MV-4-11 (cell line): ENCODE results near the gene CORO7.

ENCODE experiments used
- DNase-seq: peaks from one replicate; lab custom pipeline; 2025; lab: John Stamatoyannopoulos, UW

The CORO7 gene

DNA sequence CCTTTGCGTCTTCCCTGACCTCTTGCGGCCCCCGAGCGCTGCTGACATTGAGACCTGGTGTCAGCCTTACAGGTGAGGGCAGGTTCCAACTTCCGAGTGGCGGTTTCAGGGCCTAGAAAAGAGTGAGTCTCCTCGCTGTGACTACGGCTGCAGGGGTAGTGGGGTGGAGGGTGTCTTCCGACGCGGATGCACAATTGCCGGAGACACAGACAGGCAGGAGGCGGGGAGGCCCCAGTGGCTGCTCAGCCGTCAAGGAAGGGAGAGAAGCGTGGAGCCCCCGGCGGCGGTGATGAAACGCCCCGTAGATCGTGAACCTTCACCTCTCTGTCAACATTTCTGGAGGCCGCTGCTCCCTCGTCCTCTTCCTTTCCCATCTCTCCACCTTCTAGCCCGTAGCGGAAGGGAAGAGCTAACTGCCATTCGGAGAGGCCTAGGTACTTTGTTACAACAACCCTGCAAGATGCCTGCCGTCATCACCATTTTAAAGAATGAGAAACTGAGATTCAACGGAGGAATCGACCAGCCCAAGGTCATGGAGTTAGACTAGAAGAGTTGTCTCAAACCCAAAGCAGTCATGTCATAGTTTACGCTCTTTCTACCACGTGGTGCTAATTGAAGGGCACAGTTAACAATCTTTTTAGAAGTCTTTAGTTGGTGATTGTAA lies 9.8 kb upstream of the CORO7 start:
- DNase-seq: no peak

DNA sequence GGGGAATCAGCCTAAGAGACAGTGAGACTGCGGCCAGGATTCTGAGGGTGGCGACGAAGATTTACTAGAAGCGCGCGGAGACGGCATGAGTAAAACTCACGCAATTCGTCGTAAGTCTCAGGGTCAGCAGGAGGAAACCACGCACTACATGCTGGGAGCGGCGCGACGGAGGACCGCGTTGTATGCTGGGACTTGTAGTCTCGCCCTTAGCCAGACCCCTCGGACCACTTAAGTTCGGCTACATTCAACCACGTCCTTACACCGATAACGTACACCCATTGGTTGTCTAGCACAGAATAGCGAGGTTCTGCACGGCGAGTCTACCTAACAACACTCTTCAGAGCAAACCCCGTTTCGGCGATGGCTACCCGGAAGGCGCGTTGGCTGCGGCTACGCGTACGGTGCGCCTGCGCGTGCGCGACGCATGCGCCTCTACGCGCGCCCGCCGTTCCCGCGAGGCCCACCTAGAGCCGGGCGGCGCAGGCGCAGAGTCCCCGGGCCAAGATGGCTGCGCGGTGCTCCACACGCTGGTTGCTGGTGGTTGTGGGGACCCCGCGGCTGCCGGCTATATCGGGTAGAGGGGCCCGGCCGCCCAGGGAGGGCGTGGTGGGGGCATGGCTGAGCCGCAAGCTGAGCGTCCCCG lies 9.1 kb upstream of the CORO7 start, which contains the start of gene DNAJA3:
TSS of gene DNAJA3 (plus strand) at position 491 of the 643 bp plus-strand sequence. CDS start at position 505, 14 bp downstream.
- DNase-seq: peak; percentile 95

DNA sequence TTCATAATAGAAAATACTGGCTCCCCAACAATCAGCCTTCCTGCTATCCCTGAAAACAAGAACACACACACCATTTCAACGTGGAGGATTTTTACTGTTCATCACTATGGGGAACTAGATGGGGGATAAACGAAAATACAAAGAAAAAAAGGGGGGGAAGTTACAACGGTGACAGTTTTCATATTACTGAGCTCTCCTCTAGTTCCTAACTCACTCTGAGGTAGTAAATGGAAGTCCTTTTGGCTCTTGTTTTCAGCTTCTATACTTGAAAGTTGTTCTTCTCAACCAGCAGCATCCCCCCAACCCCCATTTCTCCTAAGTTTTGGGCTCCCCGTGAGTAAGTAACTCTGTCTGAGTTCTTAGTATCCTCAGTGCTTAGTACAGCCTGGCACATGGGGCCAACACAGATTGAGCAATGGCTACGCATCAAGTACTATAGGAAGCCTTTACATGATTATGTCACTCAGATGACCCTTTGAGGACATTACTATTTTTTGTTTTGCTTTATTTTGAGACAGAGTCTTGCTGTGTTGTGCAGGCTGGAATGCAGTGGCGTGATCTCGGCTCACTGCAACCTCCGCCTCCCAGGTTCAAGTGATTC lies 4.2 kb upstream of the CORO7 start:
- DNase-seq: peak; percentile 82

DNA sequence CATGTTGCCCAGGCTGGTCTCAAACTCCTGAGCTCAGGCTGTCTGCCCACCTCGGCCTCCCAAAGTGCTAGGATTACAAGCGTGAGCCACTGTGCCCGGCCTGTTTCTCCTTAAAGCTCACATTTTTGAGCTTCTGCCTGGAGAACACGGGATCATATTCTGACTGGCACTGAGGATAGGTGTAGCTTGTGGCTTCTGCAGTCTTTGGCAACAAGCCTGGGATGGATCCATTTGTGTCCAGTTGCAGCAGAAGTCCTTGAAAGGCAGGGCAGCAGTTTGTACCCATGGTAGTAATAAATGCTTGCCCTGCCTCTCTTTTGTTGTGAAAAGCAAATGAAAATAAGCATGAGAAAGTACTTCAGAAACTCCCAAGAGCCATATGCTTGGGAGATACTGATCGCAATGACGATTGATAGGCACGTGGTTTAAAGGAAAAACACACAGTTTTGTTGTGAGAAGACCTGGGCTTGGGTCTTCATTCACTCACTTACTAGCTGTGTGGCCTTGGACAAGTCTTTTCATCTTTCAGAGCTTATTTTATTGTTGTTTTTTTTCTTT lies 3.1 kb upstream of the CORO7 start:
- DNase-seq: no peak

DNA sequence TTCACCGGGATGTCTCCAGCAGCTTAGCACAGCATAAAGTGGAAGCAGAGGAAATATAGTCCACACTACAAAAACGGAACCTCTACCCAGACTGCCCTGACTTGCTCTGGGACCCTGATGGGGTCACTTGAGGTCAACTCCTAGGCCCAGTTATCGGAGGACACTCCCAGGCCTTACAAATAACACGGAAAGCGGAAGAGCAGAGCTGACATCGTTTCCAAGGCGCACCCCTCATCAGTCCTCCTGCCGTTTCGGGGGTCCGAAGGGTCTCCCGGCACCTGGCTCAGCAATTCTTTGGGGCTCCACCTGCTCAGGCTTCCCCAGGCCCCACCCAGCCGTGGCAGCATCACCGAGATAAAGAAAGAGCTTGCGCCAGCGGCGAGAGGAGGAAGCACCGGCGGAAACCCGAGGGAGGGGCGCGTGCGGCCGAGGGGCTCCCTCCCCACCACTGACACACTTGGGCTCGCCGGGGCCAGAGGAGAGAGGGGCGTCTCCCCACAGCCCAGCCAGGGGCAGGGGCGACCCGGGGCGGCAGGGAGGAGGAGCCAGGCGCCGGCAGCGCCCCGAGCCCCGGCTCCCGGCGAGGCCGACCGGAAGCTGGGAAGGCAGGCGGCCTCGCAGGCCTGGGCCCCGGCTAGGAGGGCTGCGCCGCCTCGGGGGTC lies 727 bp downstream of the CORO7 start:
- DNase-seq: peak; percentile 91

DNA sequence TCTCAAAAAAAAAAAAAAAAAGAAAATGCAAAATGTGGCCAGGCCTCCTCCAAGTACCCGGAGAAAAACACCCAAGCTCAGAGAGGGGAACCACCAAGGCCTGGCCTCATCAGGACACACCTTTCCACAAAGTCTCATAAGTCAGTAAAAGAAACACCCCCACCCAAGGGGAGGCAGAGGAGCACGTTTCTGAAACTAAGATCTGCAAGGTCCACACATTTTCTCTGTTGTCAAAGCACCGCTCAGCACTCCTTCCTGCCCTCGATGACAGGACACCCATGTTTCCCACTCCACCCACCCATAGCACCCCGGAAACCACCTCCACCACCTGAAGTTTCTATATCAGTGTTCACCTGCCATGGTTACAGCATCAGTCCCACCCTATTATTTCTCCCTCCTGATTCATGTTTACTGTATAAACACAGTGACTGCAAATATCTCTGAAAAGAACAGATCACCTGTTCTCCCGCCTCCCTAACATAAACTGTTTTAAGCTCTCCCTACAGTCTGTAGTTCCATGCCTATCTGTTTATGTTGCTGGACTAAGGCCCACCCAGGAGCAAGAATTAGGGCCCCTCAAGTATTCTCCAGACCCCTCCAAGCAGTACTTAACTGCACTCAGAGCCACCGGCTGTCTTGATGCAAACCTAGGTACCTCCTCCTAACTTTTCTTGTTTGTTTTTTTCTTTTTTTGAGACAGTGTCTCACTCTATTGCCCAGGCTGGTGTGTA lies 2.0 kb downstream of the CORO7 start:
- DNase-seq: no peak

DNA sequence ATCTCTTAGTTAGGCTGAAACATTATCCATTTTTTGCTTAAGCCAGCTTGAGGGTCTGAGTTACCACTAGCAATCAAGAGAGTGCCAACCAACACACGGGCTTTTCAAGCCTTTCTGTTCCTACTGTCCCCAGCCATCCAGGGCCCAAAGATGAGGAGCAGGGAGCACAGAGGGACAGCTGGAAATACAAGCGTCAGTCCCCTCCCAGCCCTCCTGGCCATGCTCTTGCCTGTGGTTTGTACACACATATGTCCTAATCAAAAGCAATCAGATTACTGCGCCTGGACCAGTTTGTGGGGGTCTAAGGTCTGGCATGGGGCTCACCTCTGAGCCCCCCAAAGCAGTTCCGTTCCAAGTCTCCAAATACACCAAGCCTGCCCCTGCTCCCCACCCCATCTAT lies 3.5 kb downstream of the CORO7 start:
- DNase-seq: no peak

DNA sequence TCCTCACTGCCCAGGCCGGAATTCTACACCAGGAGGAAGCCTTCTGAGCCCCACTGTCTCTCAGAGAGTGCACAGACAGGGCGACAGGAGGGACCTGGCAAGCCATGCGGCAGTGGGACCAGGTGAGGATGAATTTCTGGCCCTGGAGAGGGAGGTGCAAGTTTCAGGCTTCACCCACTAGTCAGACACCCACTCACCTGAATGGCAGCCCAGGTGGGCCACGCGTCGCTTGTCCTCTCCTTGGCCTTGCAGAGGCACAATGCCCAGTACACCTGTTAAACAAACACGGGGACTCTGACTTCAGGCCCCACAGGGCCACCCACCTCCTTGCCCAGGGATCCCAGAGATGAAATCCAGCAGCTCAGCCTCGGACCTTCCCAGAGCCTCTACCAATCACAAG lies 4.2 kb downstream of the CORO7 start:
- DNase-seq: no peak

DNA sequence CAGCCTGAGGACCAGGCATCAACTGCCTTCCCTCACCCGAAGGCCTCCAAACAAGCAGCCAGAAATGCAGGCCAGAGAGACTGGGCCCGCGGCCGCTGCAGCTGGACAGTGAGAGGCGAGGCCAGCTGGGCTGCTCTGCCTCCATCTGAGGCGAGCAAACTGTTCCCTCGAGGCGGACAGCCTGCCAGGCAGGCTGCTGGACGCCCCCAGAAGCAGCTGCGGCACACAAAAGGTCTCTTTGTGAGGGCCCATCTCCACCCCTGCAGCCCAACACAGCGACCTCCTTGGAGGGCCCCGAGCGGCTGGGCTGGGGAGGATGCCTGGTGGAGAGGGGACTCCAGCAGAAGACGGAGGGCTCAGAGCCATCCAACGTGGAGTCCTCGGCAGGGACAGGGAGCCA lies 4.7 kb downstream of the CORO7 start:
- no peak for DNase-seq

DNA sequence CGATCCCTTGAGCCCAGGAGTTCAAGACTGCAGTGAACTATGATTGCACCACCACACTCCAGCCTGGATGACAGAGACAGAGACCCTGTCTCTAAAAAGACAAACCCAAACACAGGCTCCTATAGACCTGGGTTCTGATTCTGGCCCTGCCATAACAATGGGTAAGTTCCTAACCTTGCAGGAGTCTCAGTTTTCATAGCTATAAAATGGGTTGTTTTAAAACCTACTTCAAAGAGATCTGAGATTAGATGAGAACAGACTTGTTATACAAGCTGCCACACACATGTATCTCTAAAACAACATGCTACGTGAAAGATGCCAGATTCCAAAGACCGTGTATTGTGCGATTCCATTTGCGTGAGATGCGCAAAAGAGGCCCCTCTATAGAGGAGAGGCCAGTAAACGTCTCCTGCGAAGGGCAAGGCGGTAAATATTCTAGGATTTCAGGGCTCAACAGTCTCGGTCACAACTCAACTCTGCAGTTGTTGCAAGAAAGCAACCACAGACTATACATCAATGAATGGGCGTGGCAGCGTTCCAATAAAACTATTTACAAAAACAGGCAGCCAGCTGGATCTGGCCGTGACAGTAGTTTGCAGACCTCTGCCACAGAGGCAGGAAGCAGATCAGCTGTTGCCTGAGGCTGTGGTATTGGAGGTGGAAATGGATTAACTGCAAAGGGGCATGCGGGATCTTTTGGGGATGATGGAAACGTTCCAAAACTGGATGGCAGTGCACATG lies 5.9 kb downstream of the CORO7 start:
- DNase-seq: no peak

DNA sequence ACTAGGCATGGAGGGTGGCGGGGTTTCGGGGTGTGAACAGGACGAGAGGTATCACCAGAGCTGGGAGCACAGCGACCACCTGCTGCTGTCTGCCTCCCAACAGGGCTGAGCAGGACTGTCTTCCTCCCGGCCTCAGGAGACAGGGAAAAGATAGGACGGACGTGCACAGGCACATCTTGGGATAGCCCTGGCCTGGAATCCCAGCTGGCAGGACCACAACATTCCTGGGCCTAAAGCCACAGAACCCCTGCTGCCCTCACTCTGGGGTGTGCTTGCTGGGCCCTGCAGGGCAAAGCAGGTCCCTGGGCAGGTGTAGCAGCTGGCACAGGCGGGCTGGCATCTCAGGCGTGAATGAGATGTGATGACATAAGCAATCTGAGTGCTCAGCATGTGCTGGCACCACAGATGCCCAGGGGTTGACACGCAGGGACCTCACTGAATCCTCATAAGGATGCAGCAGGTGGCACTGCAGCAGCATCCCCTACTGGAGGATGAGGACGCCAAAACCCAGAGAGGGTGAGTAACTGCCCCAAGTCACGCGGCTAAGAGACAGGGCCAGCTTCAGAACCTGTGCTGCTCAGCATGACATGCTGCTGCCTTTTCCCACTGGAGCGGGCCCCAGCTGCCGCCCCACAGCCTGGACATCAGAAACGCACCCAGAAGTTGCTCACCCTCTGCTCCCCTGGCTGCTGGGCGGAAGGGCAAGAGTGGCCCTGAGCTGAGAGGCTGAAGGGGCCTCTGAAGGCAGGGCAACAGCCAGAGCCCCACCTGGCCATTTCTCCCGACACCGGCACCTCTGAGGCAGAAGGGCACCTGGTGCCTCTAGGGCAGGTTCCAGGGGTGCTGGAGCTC lies 7.1 kb downstream of the CORO7 start:
- no peak for DNase-seq

DNA sequence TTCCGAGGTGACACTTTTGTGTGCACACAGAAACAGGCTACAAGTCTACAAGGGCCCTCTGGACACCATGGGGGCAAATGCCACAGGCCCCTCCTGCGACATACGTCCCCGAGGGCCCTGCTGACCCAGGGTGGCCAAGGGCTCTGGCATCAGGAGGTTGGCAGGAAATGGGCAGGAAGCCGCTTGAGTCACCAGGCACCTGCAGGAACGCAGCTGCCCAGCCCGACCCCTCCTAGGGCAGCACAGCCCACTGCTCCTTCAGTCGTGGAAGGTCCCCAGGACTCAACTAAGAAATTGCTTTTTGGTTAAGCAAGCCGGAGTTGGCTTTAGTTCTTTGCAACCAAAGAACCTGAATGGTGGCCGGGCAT lies 8.1 kb downstream of the CORO7 start:
- DNase-seq: no peak

DNA sequence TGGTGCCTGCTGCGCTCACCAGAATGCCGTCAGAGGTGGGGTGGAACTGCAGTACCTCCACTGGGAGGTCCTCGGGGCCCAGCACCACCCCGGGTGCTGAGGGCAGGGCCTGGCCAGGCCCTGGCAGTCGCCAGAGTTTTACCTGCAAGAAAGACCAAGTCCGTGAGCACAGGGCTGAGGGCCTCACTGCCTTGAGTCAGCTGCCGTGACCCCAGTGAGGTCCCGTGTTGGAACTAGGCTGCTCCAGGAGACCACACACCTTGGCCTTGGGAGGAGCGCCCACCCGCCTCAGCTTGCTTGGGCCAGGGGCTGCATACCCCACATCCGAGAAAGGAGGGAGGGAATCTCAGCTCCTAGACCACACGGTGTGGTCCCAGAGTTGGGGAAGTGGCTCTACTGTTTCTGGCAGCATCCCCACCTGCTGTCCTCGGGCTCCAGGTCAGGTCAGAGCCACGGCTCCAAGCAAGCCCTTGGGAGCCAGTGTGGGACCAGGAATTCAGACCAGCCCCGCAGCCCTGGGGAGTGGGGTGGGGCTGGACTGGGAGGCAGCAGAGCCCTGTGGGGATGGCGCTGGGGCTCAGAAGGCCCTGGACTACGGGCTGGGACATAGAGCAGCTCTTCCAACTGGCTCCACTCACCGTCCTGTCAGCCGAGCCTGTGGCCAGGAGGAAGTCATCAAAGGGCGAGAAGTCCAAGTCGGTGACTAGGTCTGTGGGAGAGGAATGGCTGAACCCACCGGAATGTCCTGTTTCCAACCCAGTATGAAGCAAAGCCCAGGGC lies 8.7 kb downstream of the CORO7 start:
- no peak for DNase-seq

DNA sequence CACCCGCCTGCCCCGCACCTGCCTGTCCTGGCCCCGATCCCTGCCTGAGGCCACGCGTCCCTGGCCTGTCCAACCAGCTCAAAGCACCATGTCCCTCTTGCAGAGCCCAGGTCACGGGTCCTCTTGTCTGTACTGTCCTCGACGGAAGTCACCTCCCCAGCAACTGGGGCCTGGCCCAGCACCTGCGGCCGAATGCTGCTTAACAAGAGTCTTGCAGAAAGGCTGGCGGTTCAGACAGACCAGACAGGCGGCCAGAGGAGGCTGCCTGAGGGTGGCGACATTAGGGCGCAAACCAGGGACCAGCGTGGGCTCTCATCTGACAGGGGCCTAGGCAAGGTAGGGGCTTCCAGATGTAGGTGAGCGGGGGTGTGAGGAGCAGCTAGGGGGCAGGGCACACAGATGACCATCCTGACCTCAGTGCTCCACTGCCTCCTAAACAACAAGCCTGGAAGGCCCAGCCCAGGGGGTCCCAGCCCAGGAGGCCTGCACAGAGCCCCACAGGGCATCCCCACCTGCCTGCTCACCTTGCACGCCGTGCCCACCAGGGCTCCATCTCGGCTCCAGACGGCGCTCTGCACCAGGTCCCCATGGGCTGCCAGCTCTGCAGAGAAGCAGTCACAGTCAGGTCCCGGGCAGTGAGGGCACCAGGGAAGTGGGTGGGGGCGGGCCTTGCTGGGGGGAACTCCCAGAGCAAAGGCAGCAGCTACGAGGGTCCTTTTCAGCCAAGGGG lies 11.3 kb downstream of the CORO7 start:
- no peak for DNase-seq

DNA sequence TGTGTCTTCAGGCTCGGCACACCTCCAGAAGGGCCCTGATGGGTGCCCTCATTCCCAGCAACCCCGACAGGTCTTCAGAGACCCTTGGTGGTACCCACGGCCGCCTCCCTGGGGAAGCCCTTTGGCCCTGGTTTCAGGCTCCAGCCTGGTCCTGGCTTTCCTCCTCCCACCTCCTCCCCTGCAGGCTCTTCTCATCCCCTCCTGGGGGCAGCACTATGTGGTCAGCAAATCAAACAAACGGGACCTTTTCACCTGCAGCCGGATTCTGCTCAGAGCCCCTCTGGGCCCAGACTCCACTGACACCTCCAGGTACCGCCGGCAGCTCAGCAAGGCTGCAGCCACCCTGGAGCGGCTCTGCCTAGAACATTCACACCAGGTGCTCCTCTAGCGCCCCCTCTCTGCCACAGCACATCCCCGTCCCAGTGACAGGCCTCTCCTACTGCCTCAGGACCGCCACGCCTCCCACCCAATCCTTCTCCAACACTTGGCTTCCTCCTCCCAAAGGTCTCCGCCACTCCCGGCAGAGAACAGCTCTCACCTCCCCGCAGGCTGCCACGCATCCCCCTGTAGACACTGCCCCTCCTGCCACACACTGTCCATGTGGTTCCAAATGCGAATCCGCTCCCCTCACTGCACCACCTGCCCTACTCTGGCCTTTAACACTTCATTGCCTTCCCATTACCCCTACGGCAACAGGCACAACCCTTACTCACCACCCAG lies 12.0 kb downstream of the CORO7 start:
- peak; percentile 21 for DNase-seq

DNA sequence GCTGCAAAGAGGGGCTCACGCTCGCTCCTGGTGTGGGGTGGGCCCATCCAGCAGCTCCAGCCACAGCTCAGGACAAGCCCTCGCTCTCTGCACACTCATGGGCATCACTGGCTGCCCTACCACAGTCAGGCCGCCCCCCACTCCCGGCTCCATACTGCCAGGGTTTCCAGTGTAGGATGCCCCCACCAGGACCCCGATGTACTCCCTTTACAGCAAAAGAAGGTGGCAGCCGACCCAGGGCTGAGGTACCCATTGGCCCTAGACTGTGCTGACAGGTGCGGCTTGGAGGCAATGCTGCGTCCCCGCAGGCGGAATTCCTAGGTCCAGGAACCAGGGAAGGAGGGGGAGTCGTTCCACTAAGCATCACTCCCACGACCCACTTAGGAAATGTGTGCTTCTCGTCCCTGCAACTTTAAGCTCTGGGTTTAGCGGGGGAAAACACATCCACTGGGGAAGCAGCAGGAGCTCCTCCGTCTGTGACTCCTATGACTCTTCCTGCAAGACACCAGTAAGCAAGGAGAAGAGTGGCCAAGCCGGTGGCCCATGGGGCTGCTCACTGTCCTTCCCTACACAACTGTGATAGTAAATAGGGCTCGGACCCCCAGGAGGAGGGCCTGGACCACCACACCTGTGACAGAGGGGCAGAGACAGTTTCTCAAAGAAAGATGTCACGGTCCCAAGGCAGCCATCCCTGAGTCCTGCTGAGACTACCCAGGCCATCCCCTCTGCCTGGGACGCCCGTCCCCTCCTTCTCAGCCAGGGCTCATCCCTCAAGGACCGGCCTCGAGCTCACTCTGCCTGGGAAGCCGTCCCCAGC lies 13.1 kb downstream of the CORO7 start:
- no peak for DNase-seq

DNA sequence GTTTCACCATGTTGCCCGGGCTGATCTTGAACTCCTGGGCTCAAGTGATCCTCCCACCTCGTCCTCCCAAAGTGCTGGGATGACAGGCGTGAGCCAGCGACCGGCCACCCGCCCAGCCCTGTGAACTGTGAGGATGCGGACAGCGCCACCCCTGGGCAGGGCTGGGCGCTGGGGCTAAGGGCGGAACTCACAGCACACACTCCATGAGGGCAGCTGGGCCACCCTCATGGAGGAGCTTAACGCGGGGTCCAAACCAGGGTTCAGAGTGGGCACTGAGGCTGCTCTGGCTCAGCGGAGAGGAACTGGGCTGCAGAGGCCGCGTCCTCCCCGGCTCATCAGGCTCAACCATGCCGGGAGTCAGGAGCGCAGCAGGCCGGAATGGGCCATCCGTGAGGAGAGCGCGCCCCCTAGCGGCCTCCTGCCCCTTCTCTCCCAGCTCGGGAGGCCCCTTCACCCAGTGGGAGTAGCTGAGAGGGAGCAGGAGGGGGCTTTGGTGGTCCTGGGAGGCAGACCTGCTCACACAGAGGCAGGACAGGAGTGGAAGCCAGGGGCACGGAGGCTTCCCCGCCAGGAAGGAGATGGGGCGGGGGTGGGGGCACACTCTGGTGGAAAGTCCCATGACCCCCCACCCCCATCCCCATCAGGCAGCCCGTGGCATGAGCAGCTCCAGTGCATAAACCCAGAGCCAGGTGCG lies 13.8 kb downstream of the CORO7 start:
- DNase-seq: peak; percentile 53
